SH-SY5Y (cell line): Measurements from ENCODE around the gene FYN.

Experiments
- GATA2 ChIP-seq: IDR thresholded peaks from 2 replicates; pipeline ENCODE4 v1.6.1; 2011; ENCODE audit warnings: mild to moderate bottlenecking, low read depth, low read length
- GATA3 ChIP-seq: IDR thresholded peaks from 2 replicates; pipeline ENCODE4 v1.6.1; 2011; ENCODE audit warnings: low read depth, mild to moderate bottlenecking, low read length, moderate library complexity

DNA sequence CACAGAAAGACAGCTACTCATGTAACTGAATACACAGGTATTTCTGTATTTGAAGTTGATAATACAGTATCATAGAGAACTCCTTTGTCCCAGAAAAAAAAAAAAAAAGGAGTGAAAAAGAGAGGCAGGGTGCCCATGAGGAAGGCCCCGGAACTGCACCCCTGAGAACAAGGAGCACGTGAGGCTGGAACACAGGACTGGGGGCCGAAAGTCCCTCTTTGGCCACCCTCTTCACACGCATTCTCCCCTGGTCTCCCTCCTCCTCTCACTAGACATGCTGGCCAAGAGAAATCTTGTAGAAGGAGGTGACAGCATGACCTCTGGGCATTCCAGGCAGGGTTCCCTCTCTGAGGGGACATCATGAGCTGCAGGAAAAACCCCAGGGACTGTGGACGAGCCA, 204.8 kb downstream of the FYN start:
- TF ChIP-seq GATA2 (no peak), GATA3 (no peak)
